RWPE1 (cell line): Measurements from ENCODE around the gene OSTM1.

Experiments used
- CTCF ChIA-PET: fragments of 350-600 bp; sonication (Branson Sonifier 250); formaldehyde crosslinking; extraction: SDS; loops from one replicate; lab custom pipeline; 2021; lab: Yijun Ruan, JAX
- POLR2A ChIA-PET: fragments of 400-600 bp; formaldehyde crosslinking; extraction: SDS; loops from one replicate; lab custom pipeline; 2020; ENCODE audit warnings: antibody characterized with exemption; ENCODE audit not compliant: low non-redundant PET; lab: Yijun Ruan, JAX
- DNase-seq: peaks from one replicate; pipeline ENCODE4 v3.0.0; 2012; ENCODE audit warnings: low spot score
- H3K27ac ChIP-seq: fragments of 450-650 bp; 2 replicates; pipeline ENCODE4 v1.5.1; 2017
- CTCF ChIP-seq: fragments of 450-650 bp; conservative IDR thresholded peaks from 2 replicates; pipeline ENCODE4 v1.5.1; 2017; ENCODE audit warnings: low read depth, mild to moderate bottlenecking

Gene OSTM1

GRCh38 chr6:108105571-108105970 is 31.0 kb upstream of the OSTM1 start:
- no peak overlapping the region for H3K27ac ChIP-seq
- CTCF ChIA-PET, result interaction anchor here (0.6 kb wide), 1 partner anchor 12 kb away, joined by 3 read pairs; no protein-coding TSS in a partner anchor
- POLR2A ChIA-PET, result no interaction called here
- TF ChIP-seq CTCF, result no peak
- DNase-seq, result no peak

- POLR2A ChIA-PET, result no interaction called here
- TF ChIP-seq CTCF, result no peak
- no peak for DNase-seq
- CTCF ChIA-PET, result interaction anchor here (0.7 to 0.8 kb wide), 2 partner anchors 117 to 123 kb away, joined by 3 to 6 read pairs; no protein-coding TSS in a partner anchor
- H3K27ac ChIP-seq, result no peak overlapping the region
Measured at GRCh38 chr6:108102965-108103364, 28.4 kb upstream of the OSTM1 start.

- POLR2A ChIA-PET, result no interaction called here
- no peak for TF ChIP-seq CTCF
- no peak overlapping the region for H3K27ac ChIP-seq
- no peak for DNase-seq
- CTCF ChIA-PET, result no interaction called here
Measured at GRCh38 chr6:108100003-108100402, 25.5 kb upstream of the OSTM1 start.

GRCh38 chr6:108097882-108098281 is 23.3 kb upstream of the OSTM1 start:
- POLR2A ChIA-PET, result no interaction called here
- DNase-seq, result no peak
- no peak overlapping the region for H3K27ac ChIP-seq
- CTCF ChIA-PET, result interaction anchor here (0.7 kb wide), 1 partner anchor 130 kb away, joined by 7 read pairs; no protein-coding TSS in a partner anchor
- no peak for TF ChIP-seq CTCF

- no peak for TF ChIP-seq CTCF
- ChIA-PET POLR2A (no interaction called here), CTCF (no interaction called here)
- no peak overlapping the region for H3K27ac ChIP-seq
- no peak for DNase-seq
Measured at GRCh38 chr6:108093781-108094300, 19.3 kb upstream of the OSTM1 start.

GRCh38 chr6:108091288-108091687 is 16.7 kb upstream of the OSTM1 start:
- ChIA-PET CTCF (no interaction called here), POLR2A (no interaction called here)
- no peak overlapping the region for H3K27ac ChIP-seq
- no peak for DNase-seq
- TF ChIP-seq CTCF, result no peak
